ENCODE results near the gene ADGRG6.

GRCh38 chr6:142324111-142324510 is 22.3 kb downstream of the ADGRG6 start:
- TF ChIP-seq POLR2AphosphoS5 (IDR thresholded peaks at IDR 0.05; ENCODE audit: low read depth, low read length) (no peak), POLR2A (IDR thresholded peaks at IDR 0.05; ENCODE audit: low read depth, low read length) (no peak), TAF1 (IDR thresholded peaks at IDR 0.05; ENCODE audit: low read depth, low read length) (no peak), SPI1 (IDR thresholded peaks at IDR 0.05; ENCODE audit: low read depth, low read length) (no peak), PAX5 (IDR thresholded peaks at IDR 0.05; ENCODE audit: insufficient read depth, low read length, severe bottlenecking) (no peak), POU2F2 (IDR thresholded peaks at IDR 0.05; ENCODE audit: low read depth, low read length) (no peak)
